ENCODE measurements around the gene WDFY4.

GRCh38 chr10:49025347-49025983, 340.8 kb downstream of the WDFY4 start:
- TF ChIP-seq CTCF (conservative IDR thresholded peaks at IDR 0.05; ENCODE audit: low read depth, low read length): no peak
- no peak for TF ChIP-seq RAD21 (IDR thresholded peaks at IDR 0.05; ENCODE audit: low read length)
- no peak for TF ChIP-seq CEBPB (IDR thresholded peaks at IDR 0.05; ENCODE audit: low read depth, low read length)
- no peak for TF ChIP-seq POLR2A (IDR thresholded peaks at IDR 0.05; ENCODE audit: low read depth, low read length)
- TF ChIP-seq RCOR1 (IDR thresholded peaks at IDR 0.05; ENCODE audit: insufficient replicate concordance, low read length): no peak
- TF ChIP-seq MXI1 (IDR thresholded peaks at IDR 0.05; ENCODE audit: borderline replicate concordance, low read depth, low read length): no peak
- TF ChIP-seq MAZ (IDR thresholded peaks at IDR 0.05; ENCODE audit: borderline replicate concordance, low read depth, low read length): no peak
- no peak for TF ChIP-seq RFX5 (IDR thresholded peaks at IDR 0.05; ENCODE audit: low read depth, low read length)
- TF ChIP-seq CHD1 (IDR thresholded peaks at IDR 0.05; ENCODE audit: low read depth, low read length): no peak
- TF ChIP-seq SMC3 (IDR thresholded peaks at IDR 0.05; ENCODE audit: low read depth, low read length): no peak

Data from IMR-90 (cell line).